Measurements from ENCODE around the gene WDR45.

DNA sequence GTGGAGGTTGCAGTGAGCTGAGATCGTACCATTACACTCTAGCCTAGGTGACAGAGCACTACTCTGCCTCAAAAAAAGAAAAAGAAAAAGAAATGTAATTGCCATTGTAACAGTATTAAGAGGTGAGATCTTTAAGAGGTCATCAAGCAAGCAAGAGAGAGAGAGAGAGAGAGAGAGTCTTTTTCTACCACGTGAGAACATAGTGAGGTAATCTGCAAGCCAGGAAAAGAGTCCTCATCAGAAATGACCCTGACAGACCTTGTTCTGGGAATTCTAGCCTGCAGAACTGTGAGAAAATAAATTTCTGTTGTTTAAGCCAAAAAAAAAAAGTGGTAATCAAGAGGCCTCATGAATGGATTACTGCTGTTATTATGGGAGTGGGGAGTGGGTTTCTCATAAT is 29.0 kb upstream of the WDR45 start:
- TF ChIP-seq, protein P1, sequence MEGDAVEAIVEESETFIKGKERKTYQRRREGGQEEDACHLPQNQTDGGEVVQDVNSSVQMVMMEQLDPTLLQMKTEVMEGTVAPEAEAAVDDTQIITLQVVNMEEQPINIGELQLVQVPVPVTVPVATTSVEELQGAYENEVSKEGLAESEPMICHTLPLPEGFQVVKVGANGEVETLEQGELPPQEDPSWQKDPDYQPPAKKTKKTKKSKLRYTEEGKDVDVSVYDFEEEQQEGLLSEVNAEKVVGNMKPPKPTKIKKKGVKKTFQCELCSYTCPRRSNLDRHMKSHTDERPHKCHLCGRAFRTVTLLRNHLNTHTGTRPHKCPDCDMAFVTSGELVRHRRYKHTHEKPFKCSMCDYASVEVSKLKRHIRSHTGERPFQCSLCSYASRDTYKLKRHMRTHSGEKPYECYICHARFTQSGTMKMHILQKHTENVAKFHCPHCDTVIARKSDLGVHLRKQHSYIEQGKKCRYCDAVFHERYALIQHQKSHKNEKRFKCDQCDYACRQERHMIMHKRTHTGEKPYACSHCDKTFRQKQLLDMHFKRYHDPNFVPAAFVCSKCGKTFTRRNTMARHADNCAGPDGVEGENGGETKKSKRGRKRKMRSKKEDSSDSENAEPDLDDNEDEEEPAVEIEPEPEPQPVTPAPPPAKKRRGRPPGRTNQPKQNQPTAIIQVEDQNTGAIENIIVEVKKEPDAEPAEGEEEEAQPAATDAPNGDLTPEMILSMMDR (IDR thresholded peaks at IDR 0.05): no peak
- TF ChIP-seq POLR2A (IDR thresholded peaks at IDR 0.05): no peak

Measured in uterus (tissue), 2 donors.